SK-N-SH (cell line): Measurements from ENCODE around the gene ATXN7. TPM values are rescaled to one million over a fixed set of nuclear protein-coding genes. Genes with fewer than 3 reads are reported as not detected.

ENCODE experiments used
- CTCF ChIA-PET: fragments of 300-600, 350-600 bp; formaldehyde crosslinking; extraction: SDS; loops from one replicate; lab custom pipeline; 2021; lab: Yijun Ruan, JAX
- POLR2A ChIA-PET: fragments of 350-600 bp; sonication (Branson Sonifier 250); formaldehyde crosslinking; extraction: SDS; loops from one replicate; lab custom pipeline; 2020; ENCODE audit warnings: antibody characterized with exemption, inconsistent platforms; lab: Yijun Ruan, JAX
- DNase-seq: peaks from one replicate; pipeline ENCODE4 v3.0.0; 2012
- H2AFZ ChIP-seq: fragments of 200-600 bp; sonication (generic); 2 replicates; pipeline ENCODE4 v1.8.1; 2016; ENCODE audit warnings: antibody characterized with exemption, mild to moderate bottlenecking, low read depth
- H3F3A ChIP-seq: fragments of 200-600 bp; sonication (generic); replicated peaks from 2 replicates; pipeline ENCODE3; 2016; ENCODE audit warnings: antibody characterized with exemption, mild to moderate bottlenecking; ENCODE audit not compliant: insufficient read depth
- H3K27ac ChIP-seq, 2 experiments: fragments of 200-500 bp in 1 of 2; fragments of 200-600 bp in 1 of 2; sonication (Bioruptor generic) in 1 of 2; sonication (generic), shearing (Covaris generic) in 1 of 2; 2 replicates each; pipeline versions ENCODE4 v1.5.1 to v1.6.1; 2014 to 2016; ENCODE audit warnings: low read depth in 2 of 2, inconsistent platforms in 1 of 2, low read length in 1 of 2, mild to moderate bottlenecking in 1 of 2, mixed read lengths in 1 of 2
- H3K27me3 ChIP-seq: fragments of 200-600 bp; sonication (generic), shearing (Covaris generic); 2 replicates; pipeline ENCODE4 v1.6.1; 2016; ENCODE audit warnings: mixed run types; ENCODE audit not compliant: insufficient read depth
- H3K36me3 ChIP-seq, 2 experiments: fragments of 200-500 bp in 1 of 2; fragments of 200-600 bp in 1 of 2; sonication (Bioruptor generic) in 1 of 2; sonication (generic) in 1 of 2; replicated peaks in 1 of 2; 2 replicates each; pipeline versions ENCODE3 to v1.5.1; 2014 to 2016; ENCODE audit warnings: low read length in 1 of 2, mild to moderate bottlenecking in 1 of 2; ENCODE audit not compliant: insufficient read depth in 2 of 2, control insufficient read depth in 1 of 2
- H3K4me1 ChIP-seq, 2 experiments: fragments of 200-500 bp in 1 of 2; fragments of 200-600 bp in 1 of 2; sonication (Bioruptor generic) in 1 of 2; sonication (generic), shearing (Covaris generic) in 1 of 2; 2 replicates each; pipeline versions ENCODE4 v1.5.1 to v1.6.1; 2014 to 2016; ENCODE audit warnings: low read depth in 1 of 2, low read length in 1 of 2, mixed run types in 1 of 2; ENCODE audit not compliant: insufficient read depth in 2 of 2, control insufficient read depth in 1 of 2
- H3K4me2 ChIP-seq: fragments of 200-600 bp; sonication (generic), shearing (Covaris generic); 2 replicates; pipeline ENCODE4 v1.6.1; 2017; ENCODE audit warnings: mixed run types
- H3K4me3 ChIP-seq, 2 experiments: fragments of 200-500 bp in 1 of 2; fragments of 200-600 bp in 1 of 2; sonication (Bioruptor generic) in 1 of 2; sonication (generic), shearing (Covaris generic) in 1 of 2; 2 replicates each; pipeline versions ENCODE4 v1.5.1 to v1.8.1; 2014 to 2016; ENCODE audit warnings: low read depth in 2 of 2, inconsistent platforms in 1 of 2, low read length in 1 of 2, mild to moderate bottlenecking in 1 of 2, mixed read lengths in 1 of 2, moderate library complexity in 1 of 2
- H3K79me2 ChIP-seq: fragments of 200-600 bp; sonication (generic); 2 replicates; pipeline ENCODE4 v1.8.1; 2017; ENCODE audit warnings: mild to moderate bottlenecking; ENCODE audit not compliant: insufficient read depth
- H3K9ac ChIP-seq: fragments of 200-600 bp; sonication (generic); 2 replicates; pipeline ENCODE4 v1.6.1; 2017; ENCODE audit warnings: mixed run types
- H3K9me2 ChIP-seq: fragments of 200-600 bp; sonication (generic); 2 replicates; pipeline ENCODE4 v1.6.1; 2017; ENCODE audit warnings: mixed run types
- H3K9me3 ChIP-seq: fragments of 200-600 bp; sonication (generic); 2 replicates; pipeline ENCODE4 v1.6.1; 2017; ENCODE audit warnings: mixed run types, mild to moderate bottlenecking, moderate library complexity
- H4K20me1 ChIP-seq: fragments of 200-600 bp; sonication (generic); 2 replicates; pipeline ENCODE4 v1.6.1; 2017; ENCODE audit warnings: mild to moderate bottlenecking, mixed run types; ENCODE audit not compliant: insufficient read depth
- ELF1 ChIP-seq: IDR thresholded peaks from 2 replicates; pipeline ENCODE4 v1.4.0; 2012
- FOXJ3 ChIP-seq: sonication (generic); formaldehyde crosslinking; IDR thresholded peaks from 2 replicates; pipeline ENCODE4 v1.5.1; 2020; ENCODE audit warnings: mild to moderate bottlenecking, missing genetic modification reagents
- FOXM1 ChIP-seq: IDR thresholded peaks from 2 replicates; pipeline ENCODE4 v1.4.0; 2012; ENCODE audit warnings: low read depth, mild to moderate bottlenecking
- GATA2 ChIP-seq: sonication (generic); formaldehyde crosslinking; IDR thresholded peaks from 2 replicates; pipeline ENCODE4 v1.5.0; 2020; ENCODE audit warnings: mild to moderate bottlenecking, missing genetic modification reagents
- MEF2A ChIP-seq: IDR thresholded peaks from 2 replicates; pipeline ENCODE4 v1.4.0; 2012; ENCODE audit warnings: low read depth, borderline replicate concordance
- PBX3 ChIP-seq: IDR thresholded peaks from 2 replicates; pipeline ENCODE4; 2012
- POLR2AphosphoS5 ChIP-seq: IDR thresholded peaks from 2 replicates; pipeline ENCODE4 v1.6.1; 2012; ENCODE audit warnings: low read depth, low read length
- RAD21 ChIP-seq: IDR thresholded peaks from 2 replicates; pipeline ENCODE4 v1.6.1; 2012; ENCODE audit warnings: mild to moderate bottlenecking, low read length
- RFX5 ChIP-seq: IDR thresholded peaks from 2 replicates; pipeline ENCODE4 v1.6.1; 2012; ENCODE audit warnings: mild to moderate bottlenecking, improper control_type of control experiment, low read length
- SIN3A ChIP-seq: IDR thresholded peaks from 2 replicates; pipeline ENCODE4 v1.6.1; 2012; ENCODE audit warnings: low read depth, mild to moderate bottlenecking, low read length, moderate library complexity, borderline replicate concordance
- SMC3 ChIP-seq: IDR thresholded peaks from 2 replicates; pipeline ENCODE4 v1.6.1; 2012; ENCODE audit warnings: low read depth, low read length, improper control_type of control experiment
- TAF1 ChIP-seq: IDR thresholded peaks from 2 replicates; pipeline ENCODE4 v1.6.1; 2012; ENCODE audit warnings: low read depth, mild to moderate bottlenecking, low read length, moderate library complexity, borderline replicate concordance
- TCF12 ChIP-seq: IDR thresholded peaks from 2 replicates; pipeline ENCODE4 v1.4.0; 2012
- TEAD4 ChIP-seq: IDR thresholded peaks from 2 replicates; pipeline ENCODE4 v1.4.0; 2012; ENCODE audit warnings: mild to moderate bottlenecking, borderline replicate concordance; ENCODE audit not compliant: insufficient read depth
- WGBS: methylation state at CpG from one replicate; pipeline ENCODE4 v1.1.6; 2017; ENCODE audit warnings: low lambda C conversion rate; 5-methylcytosine and 5-hydroxymethylcytosine counted together
- polyA plus RNA-seq, 3 experiments: library from polyadenylated mRNA; depleted of rRNA; stranded (reverse); fragments of >200 nt; gene quantifications; 2 replicates each; pipeline ENCODE4 v1.2.3, GENCODE V29; 2012
- TF ChIP-seq, protein P1 (sequence below): fragments of 150-350 bp; IDR thresholded peaks from 2 replicates; pipeline ENCODE4 v1.6.1; 2017; ENCODE audit warnings: antibody characterized with exemption, low read length, low read depth, borderline replicate concordance
- TF ChIP-seq, protein P2 (sequence below): IDR thresholded peaks from 2 replicates; pipeline ENCODE4 v1.4.0; 2012; ENCODE audit warnings: low read depth, borderline replicate concordance

Gene ATXN7
- polyA plus RNA-seq, 1 of the 3 experiments (the other 2 are of a cell fraction): 6.2 TPM

- H3K9me3 ChIP-seq: no peaks in the 10 kb centered on the region
- H3F3A ChIP-seq: no peaks in the 10 kb centered on the region
- DNase-seq: peak; percentile 13
- peak overlapping the region; percentile 1 to 43; a peak in 3 of 4 replicates for H3K27ac ChIP-seq
- H3K4me1 ChIP-seq: peaks cover 11 to 24% of the 10 kb centered on the region in 2 experiments; a peak in 3 of 4 replicates
- H2AFZ ChIP-seq: no peak overlapping the region
- ChIA-PET CTCF (interaction anchor here (0.6 to 8.7 kb wide), 4 partner anchors 11 to 1280 kb away, joined by 3 to 118 read pairs (median 4); no protein-coding TSS in a partner anchor), POLR2A (no interaction called here)
- no peaks in the 10 kb centered on the region for H3K9me2 ChIP-seq
- 70% methylated on average over 11 of the region's 11 CpGs for WGBS
- no peak overlapping the region for H3K9ac ChIP-seq
- no peak for TF ChIP-seq ELF1
- peak overlapping the region; percentile 31; the same call in 1 of the 2 replicates for H3K4me2 ChIP-seq
- no peaks in the 10 kb centered on the region for H3K27me3 ChIP-seq
- H4K20me1 ChIP-seq: peaks cover 11% of the 10 kb centered on the region; the same call in 1 of the 2 replicates
- peaks cover 74% of the 10 kb centered on the region for H3K79me2 ChIP-seq
- H3K36me3 ChIP-seq: peaks cover 0 to 14% of the 10 kb centered on the region in 2 experiments
- no peak overlapping the region for H3K4me3 ChIP-seq
Observed at GRCh38 chr3:63967675-63968611, 104.3 kb downstream of the ATXN7 start.

GRCh38 chr3:63968612-63969350, 105.1 kb downstream of the ATXN7 start:
- DNase-seq: no peak
- no peak for TF ChIP-seq RAD21
- peak; percentile 33; the same call in 1 of the 2 replicates for TF ChIP-seq PBX3
- 69% methylated on average over 3 of the region's 3 CpGs for WGBS
- Histone ChIP-seq H3K36me3 (peaks cover 8 to 12% of the 10 kb centered on the region in 2 experiments), H3K27ac (peak overlapping the region in 1 of 2 experiments; percentile 1; a peak in 1 of 4 replicates), H3K27me3 (no peaks in the 10 kb centered on the region), H3K9me3 (no peaks in the 10 kb centered on the region), H3K4me2 (no peak overlapping the region), H3K4me3 (no peak overlapping the region), H3K79me2 (peaks cover 73% of the 10 kb centered on the region), H3K4me1 (peaks cover 11 to 24% of the 10 kb centered on the region in 2 experiments; a peak in 3 of 4 replicates), H4K20me1 (peaks cover 11% of the 10 kb centered on the region; the same call in 1 of the 2 replicates), H3K9ac (no peak overlapping the region), H3F3A (no peaks in the 10 kb centered on the region), H3K9me2 (no peaks in the 10 kb centered on the region), H2AFZ (no peak overlapping the region)
- CTCF ChIA-PET: interaction anchor here (1.0 to 8.7 kb wide), 5 partner anchors 10 to 40 kb away, joined by 3 to 118 read pairs (median 4); no protein-coding TSS in a partner anchor
- POLR2A ChIA-PET: no interaction called here

- H3K4me2 ChIP-seq: no peak overlapping the region
- POLR2A ChIA-PET: no interaction called here
- peaks cover 11 to 17% of the 10 kb centered on the region in 2 experiments; a peak in 3 of 4 replicates for H3K4me1 ChIP-seq
- H3K9me3 ChIP-seq: no peaks in the 10 kb centered on the region
- no peak overlapping the region for H3K4me3 ChIP-seq
- H3F3A ChIP-seq: no peaks in the 10 kb centered on the region
- no peaks in the 10 kb centered on the region for H3K9me2 ChIP-seq
- CTCF ChIA-PET: interaction anchor here (1.0 to 4.6 kb wide), 5 partner anchors 8 to 1415 kb away, joined by 3 to 20 read pairs (median 4); no protein-coding TSS in a partner anchor
- H2AFZ ChIP-seq: no peak overlapping the region
- no peak overlapping the region for H3K9ac ChIP-seq
- WGBS: 68% methylated on average over 2 of the region's 2 CpGs
- no peak for DNase-seq
- H4K20me1 ChIP-seq: peaks cover 11% of the 10 kb centered on the region; the same call in 1 of the 2 replicates
- peaks cover 14 to 18% of the 10 kb centered on the region in 2 experiments for H3K36me3 ChIP-seq
- peaks cover 74% of the 10 kb centered on the region for H3K79me2 ChIP-seq
- no peaks in the 10 kb centered on the region for H3K27me3 ChIP-seq
- H3K27ac ChIP-seq: no peak overlapping the region
- TF ChIP-seq TAF1 (no peak), TEAD4 (no peak), RAD21 (no peak), TCF12 (no peak), MEF2A (no peak), GATA2 (CRISPR knock-in tag) (no peak), SIN3A (no peak), POLR2AphosphoS5 (no peak), SMC3 (no peak), RFX5 (no peak), FOXJ3 (CRISPR knock-in tag) (no peak), FOXM1 (no peak)
- TF ChIP-seq, protein P1, sequence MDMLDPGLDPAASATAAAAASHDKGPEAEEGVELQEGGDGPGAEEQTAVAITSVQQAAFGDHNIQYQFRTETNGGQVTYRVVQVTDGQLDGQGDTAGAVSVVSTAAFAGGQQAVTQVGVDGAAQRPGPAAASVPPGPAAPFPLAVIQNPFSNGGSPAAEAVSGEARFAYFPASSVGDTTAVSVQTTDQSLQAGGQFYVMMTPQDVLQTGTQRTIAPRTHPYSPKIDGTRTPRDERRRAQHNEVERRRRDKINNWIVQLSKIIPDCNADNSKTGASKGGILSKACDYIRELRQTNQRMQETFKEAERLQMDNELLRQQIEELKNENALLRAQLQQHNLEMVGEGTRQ: no peak
- TF ChIP-seq, protein P2, sequence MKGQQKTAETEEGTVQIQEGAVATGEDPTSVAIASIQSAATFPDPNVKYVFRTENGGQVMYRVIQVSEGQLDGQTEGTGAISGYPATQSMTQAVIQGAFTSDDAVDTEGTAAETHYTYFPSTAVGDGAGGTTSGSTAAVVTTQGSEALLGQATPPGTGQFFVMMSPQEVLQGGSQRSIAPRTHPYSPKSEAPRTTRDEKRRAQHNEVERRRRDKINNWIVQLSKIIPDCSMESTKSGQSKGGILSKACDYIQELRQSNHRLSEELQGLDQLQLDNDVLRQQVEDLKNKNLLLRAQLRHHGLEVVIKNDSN: no peak
Observed at GRCh38 chr3:63969876-63970275, 106.2 kb downstream of the ATXN7 start.
